ENCODE results near the gene LAMTOR1. TPM values are rescaled to one million over a fixed set of nuclear protein-coding genes. Genes with fewer than 3 reads are reported as not detected.
"Not testable (repeated sequence)": the region's sequence is repeated elsewhere in the genome, so short reads cannot be mapped to it uniquely, and the experiment has no call there.

The LAMTOR1 gene
- total RNA-seq, 1 experiment from 2014 or later: 101 TPM

GRCh38 chr11:72136684-72137262 lies 33.7 kb upstream of the LAMTOR1 start:
- H3K36me3 ChIP-seq (ENCODE audit: insufficient read depth, low read length, poor library complexity, severe bottlenecking): no peaks in the 10 kb centered on the region
- H3K4me3 ChIP-seq (ENCODE audit: low read depth, low read length, poor library complexity, severe bottlenecking): no peak overlapping the region
- intact Hi-C loops (cut with micrococcal nuclease; ENCODE audit: unreplicated experiment): no loop called here
- ChIA-PET CTCF (interaction anchor here (0.6 kb wide), 1 partner anchor 107 kb away, joined by 3 read pairs; the partner anchor contains the start of gene PHOX2A), POLR2A (ENCODE audit: low non-redundant PET) (no interaction called here)
- peaks cover 13% of the 10 kb centered on the region for H3K27me3 ChIP-seq (replicated peaks; ENCODE audit: insufficient read depth, low read depth, low read length, poor library complexity)
- no peak overlapping the region for H3K27ac ChIP-seq (ENCODE audit: low read depth, low read length, poor library complexity, severe bottlenecking)
- H3K4me1 ChIP-seq (ENCODE audit: insufficient read depth, low read length, poor library complexity, severe bottlenecking): no peaks in the 10 kb centered on the region
- H3K9me3 ChIP-seq (ENCODE audit: low read depth, low read length, poor library complexity, severe bottlenecking): no peaks in the 10 kb centered on the region
- no TSS peak for BruUV-seq (replicated peaks)
- DNase-seq (ENCODE audit: low spot score): no peak
- TF ChIP-seq CTCF (conservative IDR thresholded peaks at IDR 0.05; ENCODE audit: low read depth, low read length) (no peak), EZH2 (IDR thresholded peaks at IDR 0.05; ENCODE audit: borderline replicate concordance, low read depth, low read length, poor library complexity, severe bottlenecking) (no peak)

- DNase-seq (ENCODE audit: low spot score): no peak
- POLR2A ChIA-PET (ENCODE audit: low non-redundant PET): no interaction called here
- Histone ChIP-seq H3K4me1 (ENCODE audit: insufficient read depth, low read length, poor library complexity, severe bottlenecking) (no peaks in the 10 kb centered on the region), H3K36me3 (ENCODE audit: insufficient read depth, low read length, poor library complexity, severe bottlenecking) (no peaks in the 10 kb centered on the region), H3K4me3 (ENCODE audit: low read depth, low read length, poor library complexity, severe bottlenecking) (no peak overlapping the region), H3K9me3 (ENCODE audit: low read depth, low read length, poor library complexity, severe bottlenecking) (no peaks in the 10 kb centered on the region), H3K27me3 (replicated peaks; ENCODE audit: insufficient read depth, low read depth, low read length, poor library complexity) (peaks cover 16% of the 10 kb centered on the region), H3K27ac (ENCODE audit: low read depth, low read length, poor library complexity, severe bottlenecking) (no peak overlapping the region)
- CTCF ChIA-PET: interaction anchor here (0.6 kb wide), 1 partner anchor 108 kb away, joined by 3 read pairs; the partner anchor contains the start of gene PHOX2A
- no peak for TF ChIP-seq EZH2 (IDR thresholded peaks at IDR 0.05; ENCODE audit: borderline replicate concordance, low read depth, low read length, poor library complexity, severe bottlenecking)
- no peak for TF ChIP-seq CTCF (conservative IDR thresholded peaks at IDR 0.05; ENCODE audit: low read depth, low read length)
- BruUV-seq (replicated peaks): no TSS peak
- intact Hi-C loops (cut with micrococcal nuclease; ENCODE audit: unreplicated experiment): no loop called here
Observed at GRCh38 chr11:72135891-72136683, 33.0 kb upstream of the LAMTOR1 start.

- peaks cover 16% of the 10 kb centered on the region for H3K27me3 ChIP-seq (replicated peaks; ENCODE audit: insufficient read depth, low read depth, low read length, poor library complexity)
- H3K4me1 ChIP-seq (ENCODE audit: insufficient read depth, low read length, poor library complexity, severe bottlenecking); DNase-seq (ENCODE audit: low spot score); BruUV-seq (replicated peaks); intact Hi-C loops (cut with micrococcal nuclease; ENCODE audit: unreplicated experiment); H3K27ac ChIP-seq (ENCODE audit: low read depth, low read length, poor library complexity, severe bottlenecking); POLR2A ChIA-PET (ENCODE audit: low non-redundant PET); H3K36me3 ChIP-seq (ENCODE audit: insufficient read depth, low read length, poor library complexity, severe bottlenecking); H3K4me3 ChIP-seq (ENCODE audit: low read depth, low read length, poor library complexity, severe bottlenecking); H3K9me3 ChIP-seq (ENCODE audit: low read depth, low read length, poor library complexity, severe bottlenecking); CTCF ChIA-PET: not testable (repeated sequence)
Observed at GRCh38 chr11:72135473-72135872, 32.4 kb upstream of the LAMTOR1 start, which contains the start of gene FOLR3. Gene FOLR3 (plus strand): TSS chr11:72135725. CDS start chr11:72135953, 228 bp downstream.
